GM12878 (cell line): Measurements from ENCODE around the gene TMEM91. TPM values are rescaled to one million over a fixed set of nuclear protein-coding genes. Genes with fewer than 3 reads are reported as not detected.

Experiments used
- ATAC-seq: fragments of 200-7000 bp; cut with Tn5 transposase; 3 replicates; pipeline ENCODE4 v1.9.1; 2020; ENCODE audit warnings: mild to moderate bottlenecking, moderate library complexity
- BruUV-seq: library from RNA; stranded (reverse); fragments of 400-500 nt; replicated peaks from 2 replicates; lab custom pipeline; 2021; lab: Mats Ljungman, UMichigan
- CTCF ChIA-PET: fragments of 300-600 bp; sonication (Branson Sonifier 250); formaldehyde crosslinking; extraction: SDS; loops from one replicate; lab custom pipeline; 2021; ENCODE audit warnings: inconsistent platforms; lab: Yijun Ruan, JAX
- POLR2A ChIA-PET: fragments of 350-600 bp; formaldehyde crosslinking; extraction: SDS; loops from one replicate; lab custom pipeline; 2021; ENCODE audit warnings: inconsistent platforms; lab: Charles Lee
- RAD21 ChIA-PET: fragments of 300-600 bp; sonication (Branson Sonifier 250); formaldehyde crosslinking; loops from one replicate; lab custom pipeline; 2023; ENCODE audit warnings: antibody characterized with exemption; ENCODE audit not compliant: unreplicated experiment; lab: Charles Lee
- SMC1A ChIA-PET: fragments of 300-600 bp; sonication (Branson Sonifier 250); formaldehyde crosslinking; loops from one replicate; lab custom pipeline; 2023; ENCODE audit not compliant: unreplicated experiment, uncharacterized antibody; lab: Charles Lee
- DNase-seq: peaks from one replicate; pipeline ENCODE4 v3.0.0-alpha.2; 2011; ENCODE audit warnings: low read depth, low spot score
- FAIRE-seq: peaks from 3 replicates; lab custom pipeline; 2011; peaks lifted over from hg19 to GRCh38; lab: Jason Lieb, UNC
- H2AFZ ChIP-seq: 2 replicates; pipeline ENCODE4 v1.6.0; 2011; ENCODE audit warnings: low read depth, low read length, control low read depth; ENCODE audit not compliant: control insufficient read depth
- H3K27ac ChIP-seq: 2 replicates; pipeline ENCODE4 v1.5.1; 2011; ENCODE audit warnings: control low read depth; ENCODE audit not compliant: control insufficient read depth, insufficient read depth
- H3K27me3 ChIP-seq, 2 experiments: replicated peaks in 1 of 2; 2 replicates each; pipeline versions ENCODE4 v1.6.0 to v1.6.1; 2011; ENCODE audit warnings: low read length in 1 of 2; ENCODE audit not compliant: control insufficient read depth in 2 of 2, insufficient read depth in 2 of 2
- H3K36me3 ChIP-seq, 2 experiments: 2 replicates each; pipeline ENCODE4 v1.5.1; 2011; ENCODE audit warnings: low read length in 1 of 2; ENCODE audit not compliant: control insufficient read depth in 2 of 2, insufficient read depth in 2 of 2
- H3K4me1 ChIP-seq: 2 replicates; pipeline ENCODE4 v1.6.1; 2011; ENCODE audit warnings: mild to moderate bottlenecking, low read length, moderate library complexity, mixed read lengths; ENCODE audit not compliant: control insufficient read depth, insufficient read depth
- H3K4me2 ChIP-seq: 2 replicates; pipeline ENCODE4 v1.6.0; 2011; ENCODE audit warnings: control low read depth; ENCODE audit not compliant: control insufficient read depth, insufficient read depth
- H3K4me3 ChIP-seq: fragments of 200-600 bp; sonication (generic); 2 replicates; pipeline ENCODE4 v1.5.1; 2016
- H3K79me2 ChIP-seq: 2 replicates; pipeline ENCODE4 v1.6.0; 2011; ENCODE audit warnings: low read length; ENCODE audit not compliant: control insufficient read depth, insufficient read depth
- H3K9ac ChIP-seq: 2 replicates; pipeline ENCODE4 v1.8.0; 2011; ENCODE audit warnings: low read length, control low read depth, mixed read lengths; ENCODE audit not compliant: control insufficient read depth, insufficient read depth
- H3K9me3 ChIP-seq: replicated peaks from 3 replicates; pipeline ENCODE4 v1.5.1; 2011; ENCODE audit warnings: mild to moderate bottlenecking, low read length; ENCODE audit not compliant: control insufficient read depth, insufficient read depth
- H4K20me1 ChIP-seq: 2 replicates; pipeline ENCODE4 v1.6.0; 2011; ENCODE audit not compliant: control insufficient read depth, insufficient read depth
- CEBPB ChIP-seq, 2 experiments: fragments of 150-350 bp in 1 of 2; IDR thresholded peaks; 2 replicates each; pipeline ENCODE4 v1.6.1; 2012 to 2014; ENCODE audit warnings: low read depth in 2 of 2, low read length in 2 of 2, borderline replicate concordance in 1 of 2, inconsistent platforms in 1 of 2
- RBBP5 ChIP-seq: fragments of 200-600 bp; sonication (generic); conservative IDR thresholded peaks from 2 replicates; pipeline ENCODE4 v1.6.1; 2016
- TCF7 ChIP-seq: IDR thresholded peaks from 2 replicates; pipeline ENCODE4 v1.6.1; 2014; ENCODE audit warnings: antibody characterized with exemption, borderline replicate concordance
- WGBS: methylation state at CpG from one replicate; pipeline ENCODE4 v1.1.6; 2016; ENCODE audit warnings: low lambda C conversion rate; ENCODE audit not compliant: insufficient replicate concordance, insufficient coverage; ENCODE audit errors: missing lambda C conversion rate; 5-methylcytosine and 5-hydroxymethylcytosine counted together
- in situ Hi-C: fragments of 300-500 bp; cut with MboI; formaldehyde crosslinking; loops from 9 replicates; pipeline ENCODE4 v1.14.3; 2018; ENCODE audit warnings: mixed read lengths
- intact Hi-C: fragments of 100-400 bp; cut with micrococcal nuclease; formaldehyde crosslinking; loops from one replicate; pipeline ENCODE4 v1.14.2; 2022; ENCODE audit not compliant: unreplicated experiment
- polyA plus RNA-seq, 11 experiments: library from polyadenylated mRNA; depleted of rRNA in 4 of 11; unstranded in 6 of 11; stranded (reverse) in 5 of 11; fragments of >200 nt; fragmentation: Nextera tagmentation in 4 of 11; fragmentation: Illumina TruSeq in 1 of 11; extraction: Ambion mirVana in 4 of 11; extraction: Trizol in 1 of 11; gene quantifications; 1 replicate in 1 of 11; 2 replicates in 10 of 11; pipeline versions ENCODE4 v1.2.1 to v1.2.3, GENCODE V29; 2011 to 2016; ENCODE audit warnings: inconsistent platforms in 2 of 11, missing spikeins in 2 of 11, low read depth in 1 of 11
- total RNA-seq, 4 experiments: library from RNA; depleted of rRNA in 3 of 4; stranded (reverse); fragments of >200 nt in 3 of 4; fragmentation: Illumina TruSeq in 1 of 4; extraction: Trizol in 1 of 4; gene quantifications; 2 replicates each; pipeline versions ENCODE4 v1.2.1 to v1.2.3, GENCODE V29; 2013 to 2021
- TF ChIP-seq, protein P1 (sequence below): IDR thresholded peaks from 2 replicates; pipeline ENCODE4 v1.6.1; 2012; ENCODE audit warnings: improper control_type of control experiment, low read depth, low read length; ENCODE audit not compliant: insufficient replicate concordance

Gene TMEM91
- total and polyA plus RNA-seq, 10 of the 15 experiments (the other 5 are each of a cell fraction or from before 2014, with no cell fraction given), result 1.5 to 5.5 (median 2.7) TPM

DNA sequence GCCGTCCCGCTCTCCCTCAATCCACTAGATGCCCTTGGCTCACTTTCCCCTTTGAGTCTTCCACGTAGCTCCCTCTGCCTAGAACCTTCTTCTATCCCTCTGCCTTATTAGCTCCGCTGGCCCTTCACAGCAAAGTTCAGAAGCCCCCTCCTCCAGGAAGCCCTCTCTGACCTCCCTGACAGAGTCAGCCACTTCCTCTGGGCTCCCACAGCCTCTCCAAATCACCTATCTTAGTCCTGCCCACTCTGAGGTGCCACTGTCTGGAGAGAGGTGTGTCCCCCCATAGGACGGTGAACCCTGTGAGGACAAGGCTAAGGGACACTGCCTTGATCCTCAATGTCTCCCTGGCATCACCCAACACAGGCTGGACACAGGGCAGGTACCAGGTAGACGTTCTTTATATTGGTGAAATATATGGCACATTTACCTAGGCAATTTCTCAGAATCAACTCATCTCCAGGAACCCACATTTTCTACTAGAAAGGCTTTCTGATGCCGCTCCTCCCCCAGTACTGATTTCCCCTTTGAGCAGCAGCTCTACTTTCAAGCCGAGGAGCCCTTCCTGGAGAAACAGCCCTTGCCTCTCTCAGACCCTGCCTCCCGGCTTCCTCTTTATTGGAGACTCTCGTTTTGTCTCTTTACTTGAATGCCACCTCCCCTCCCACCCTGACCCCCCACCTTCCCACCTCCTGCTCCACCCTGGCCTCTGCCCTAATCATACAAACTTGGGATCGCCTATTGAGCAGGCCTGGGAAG, 19.2 kb upstream of the TMEM91 start (continued):
- no peak for TF ChIP-seq TCF7

DNA sequence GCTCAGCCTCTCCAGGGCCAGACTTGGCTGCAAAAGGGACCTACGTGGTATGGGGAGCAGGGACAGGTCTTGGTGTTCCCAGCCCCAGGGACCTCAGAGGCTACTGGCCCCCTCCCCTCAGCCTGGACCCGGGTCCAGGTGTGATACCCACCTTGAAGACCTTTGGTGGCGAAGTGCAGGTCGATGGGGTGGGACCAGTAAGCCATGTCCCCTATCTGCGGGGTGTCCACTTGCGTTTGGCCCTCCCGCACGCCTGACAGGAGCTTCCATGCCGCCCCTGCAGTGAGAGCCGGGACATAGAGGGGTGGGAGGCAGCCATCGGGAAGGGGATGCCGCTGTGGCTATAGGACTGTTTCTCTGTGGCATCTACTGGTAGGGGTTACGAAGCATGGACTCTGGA, 18.6 kb upstream of the TMEM91 start:
- CTCF ChIA-PET, result interaction anchor here (0.9 kb wide), 1 partner anchor 50 kb away, joined by 3 read pairs; no protein-coding TSS in a partner anchor
- RAD21 ChIA-PET, result interaction anchor here (0.8 kb wide), 1 partner anchor 24 kb away, joined by 3 read pairs; no protein-coding TSS in a partner anchor
- BruUV-seq, result no TSS peak
- SMC1A ChIA-PET, result interaction anchor here (1.0 kb wide), 1 partner anchor 10 kb away, joined by 3 read pairs; no protein-coding TSS in a partner anchor
- TF ChIP-seq RBBP5, result no peak
- no peak for TF ChIP-seq CEBPB (IDR thresholded peaks at IDR 0.05; ENCODE audit: borderline replicate concordance in 1 of 2, low read depth in 2 of 2, low read length in 2 of 2)
- intact Hi-C loops (no loop called here), in situ Hi-C loops (no loop called here)
- DNase-seq, result no peak
- no peak overlapping the region for H3K4me3 ChIP-seq
- POLR2A ChIA-PET, result no interaction called here
- no peak overlapping the region for H2AFZ ChIP-seq
- 94% methylated on average over 13 of the region's 13 CpGs for WGBS
- no peaks in the 10 kb centered on the region for H3K9me3 ChIP-seq
- no peaks in the 10 kb centered on the region; a peak in 1 of 4 replicates for H3K36me3 ChIP-seq
- H4K20me1 ChIP-seq, result no peaks in the 10 kb centered on the region
- no peak overlapping the region for H3K9ac ChIP-seq
- no peak for FAIRE-seq
- no peaks in the 10 kb centered on the region for H3K27me3 ChIP-seq
- peaks cover 9% of the 10 kb centered on the region for H3K79me2 ChIP-seq
- peaks cover 7% of the 10 kb centered on the region for H3K4me1 ChIP-seq
- no peak for ATAC-seq
- H3K4me2 ChIP-seq, result no peak overlapping the region
- H3K27ac ChIP-seq, result no peak overlapping the region

DNA sequence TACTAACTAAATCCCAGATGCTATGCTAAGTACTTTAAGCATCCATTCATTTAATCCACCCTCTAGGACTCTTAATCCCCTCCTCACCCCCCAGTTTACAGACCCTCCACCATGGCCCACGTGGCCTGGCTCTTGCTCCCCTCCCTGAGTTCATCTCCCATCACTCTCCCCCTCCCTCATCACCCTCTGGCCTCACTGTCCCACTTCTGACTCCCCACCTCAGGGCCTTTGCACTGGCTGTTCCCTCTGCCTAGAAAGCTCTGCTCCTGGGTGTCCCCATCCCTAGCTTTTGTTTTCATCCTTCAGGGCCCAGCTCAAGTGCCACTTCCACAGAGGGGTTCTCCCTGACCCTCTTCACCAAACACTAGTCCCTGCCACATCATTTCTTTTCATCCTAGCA, 16.6 kb upstream of the TMEM91 start:
- ATAC-seq (no peak), DNase-seq (no peak), FAIRE-seq (no peak)
- no peaks in the 10 kb centered on the region for H3K9me3 ChIP-seq
- H3K36me3 ChIP-seq, result no peaks in the 10 kb centered on the region; a peak in 1 of 4 replicates
- ChIA-PET RAD21 (no interaction called here), POLR2A (interaction anchor here (1.0 kb wide), 1 partner anchor 18 kb away, joined by 3 read pairs; no protein-coding TSS in a partner anchor), SMC1A (no interaction called here), CTCF (interaction anchor here (0.6 kb wide), 1 partner anchor 53 kb away, joined by 4 read pairs; no protein-coding TSS in a partner anchor)
- no peak overlapping the region for H2AFZ ChIP-seq
- TF ChIP-seq, protein P1, sequence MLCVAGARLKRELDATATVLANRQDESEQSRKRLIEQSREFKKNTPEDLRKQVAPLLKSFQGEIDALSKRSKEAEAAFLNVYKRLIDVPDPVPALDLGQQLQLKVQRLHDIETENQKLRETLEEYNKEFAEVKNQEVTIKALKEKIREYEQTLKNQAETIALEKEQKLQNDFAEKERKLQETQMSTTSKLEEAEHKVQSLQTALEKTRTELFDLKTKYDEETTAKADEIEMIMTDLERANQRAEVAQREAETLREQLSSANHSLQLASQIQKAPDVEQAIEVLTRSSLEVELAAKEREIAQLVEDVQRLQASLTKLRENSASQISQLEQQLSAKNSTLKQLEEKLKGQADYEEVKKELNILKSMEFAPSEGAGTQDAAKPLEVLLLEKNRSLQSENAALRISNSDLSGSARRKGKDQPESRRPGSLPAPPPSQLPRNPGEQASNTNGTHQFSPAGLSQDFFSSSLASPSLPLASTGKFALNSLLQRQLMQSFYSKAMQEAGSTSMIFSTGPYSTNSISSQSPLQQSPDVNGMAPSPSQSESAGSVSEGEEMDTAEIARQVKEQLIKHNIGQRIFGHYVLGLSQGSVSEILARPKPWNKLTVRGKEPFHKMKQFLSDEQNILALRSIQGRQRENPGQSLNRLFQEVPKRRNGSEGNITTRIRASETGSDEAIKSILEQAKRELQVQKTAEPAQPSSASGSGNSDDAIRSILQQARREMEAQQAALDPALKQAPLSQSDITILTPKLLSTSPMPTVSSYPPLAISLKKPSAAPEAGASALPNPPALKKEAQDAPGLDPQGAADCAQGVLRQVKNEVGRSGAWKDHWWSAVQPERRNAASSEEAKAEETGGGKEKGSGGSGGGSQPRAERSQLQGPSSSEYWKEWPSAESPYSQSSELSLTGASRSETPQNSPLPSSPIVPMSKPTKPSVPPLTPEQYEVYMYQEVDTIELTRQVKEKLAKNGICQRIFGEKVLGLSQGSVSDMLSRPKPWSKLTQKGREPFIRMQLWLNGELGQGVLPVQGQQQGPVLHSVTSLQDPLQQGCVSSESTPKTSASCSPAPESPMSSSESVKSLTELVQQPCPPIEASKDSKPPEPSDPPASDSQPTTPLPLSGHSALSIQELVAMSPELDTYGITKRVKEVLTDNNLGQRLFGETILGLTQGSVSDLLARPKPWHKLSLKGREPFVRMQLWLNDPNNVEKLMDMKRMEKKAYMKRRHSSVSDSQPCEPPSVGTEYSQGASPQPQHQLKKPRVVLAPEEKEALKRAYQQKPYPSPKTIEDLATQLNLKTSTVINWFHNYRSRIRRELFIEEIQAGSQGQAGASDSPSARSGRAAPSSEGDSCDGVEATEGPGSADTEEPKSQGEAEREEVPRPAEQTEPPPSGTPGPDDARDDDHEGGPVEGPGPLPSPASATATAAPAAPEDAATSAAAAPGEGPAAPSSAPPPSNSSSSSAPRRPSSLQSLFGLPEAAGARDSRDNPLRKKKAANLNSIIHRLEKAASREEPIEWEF, result no peak
- H3K4me2 ChIP-seq, result no peak overlapping the region
- H3K9ac ChIP-seq, result no peak overlapping the region
- intact Hi-C loops, result no loop called here
- H3K4me1 ChIP-seq, result peaks cover 9% of the 10 kb centered on the region
- no peaks in the 10 kb centered on the region for H3K27me3 ChIP-seq
- WGBS, result 36% methylated on average over 1 of the region's 1 CpG
- H3K79me2 ChIP-seq, result peaks cover 12% of the 10 kb centered on the region
- no peak overlapping the region for H3K27ac ChIP-seq
- no peaks in the 10 kb centered on the region for H4K20me1 ChIP-seq
- BruUV-seq, result no TSS peak
- in situ Hi-C loops, result no loop called here
- no peak overlapping the region for H3K4me3 ChIP-seq
